IPS-20b (cell line): Measurements from ENCODE around the gene PSORS1C2.

Source experiments
- H3K27ac ChIP-seq: one replicate; pipeline ENCODE4 v1.5.1; 2013; ENCODE audit warnings: low read length
- H3K27me3 ChIP-seq: 2 replicates; pipeline ENCODE4 v1.6.1; 2013; ENCODE audit warnings: mild to moderate bottlenecking, low read length, inconsistent platforms; ENCODE audit not compliant: insufficient read depth
- H3K36me3 ChIP-seq: 2 replicates; pipeline ENCODE4 v1.6.1; 2013; ENCODE audit warnings: low read depth, mild to moderate bottlenecking, inconsistent platforms, low read length, moderate library complexity; ENCODE audit not compliant: insufficient read depth
- H3K4me1 ChIP-seq: 2 replicates; pipeline ENCODE4 v1.6.1; 2013; ENCODE audit warnings: mild to moderate bottlenecking, control low read depth, inconsistent platforms, low read length, moderate library complexity; ENCODE audit not compliant: insufficient read depth
- H3K4me3 ChIP-seq: 2 replicates; pipeline ENCODE4 v1.5.1; 2013; ENCODE audit warnings: mild to moderate bottlenecking, low read length, inconsistent platforms
- H3K9ac ChIP-seq: 2 replicates; pipeline ENCODE4 v1.6.1; 2013; ENCODE audit warnings: low read depth, mild to moderate bottlenecking, inconsistent platforms, low read length, moderate library complexity
- H3K9me3 ChIP-seq: 2 replicates; pipeline ENCODE4 v1.6.1; 2013; ENCODE audit warnings: mild to moderate bottlenecking, low read depth, low read length, inconsistent platforms; ENCODE audit not compliant: insufficient read depth

Gene PSORS1C2

DNA sequence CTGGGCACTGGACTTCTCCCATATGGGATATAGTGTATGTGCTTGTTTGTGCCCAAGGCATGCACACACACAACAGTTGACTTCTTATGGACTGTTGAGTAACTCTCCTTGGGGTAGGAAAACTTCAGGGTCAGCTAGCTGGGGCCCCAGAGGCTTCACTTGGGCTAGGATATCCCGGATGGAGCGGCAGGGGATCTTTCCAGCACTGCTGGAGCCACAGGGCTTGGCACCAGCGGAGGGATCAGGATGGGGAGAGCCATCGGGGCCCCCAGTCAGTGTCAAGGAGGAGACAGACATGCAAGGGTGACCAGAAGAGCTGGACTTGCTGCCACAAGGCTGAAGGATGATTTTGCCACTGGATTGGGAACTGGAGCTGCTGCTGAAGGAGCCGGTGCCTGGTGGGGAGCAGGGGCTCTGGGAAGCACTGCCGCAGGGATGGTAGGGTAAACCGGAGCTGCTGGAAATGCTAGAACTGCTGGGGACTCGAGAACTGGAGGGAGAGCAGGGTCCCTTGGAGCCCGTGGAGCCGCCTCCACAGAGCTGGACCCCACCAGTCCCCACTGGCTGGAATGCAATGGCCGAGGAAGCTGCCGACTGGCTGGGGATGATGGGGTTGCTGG lies 22.8 kb downstream of the PSORS1C2 start:
- no peaks in the 10 kb centered on the region for H3K9me3 ChIP-seq
- no peak overlapping the region for H3K4me3 ChIP-seq
- H3K27ac ChIP-seq: no peak overlapping the region
- peaks cover 16% of the 10 kb centered on the region for H3K4me1 ChIP-seq
- H3K27me3 ChIP-seq: peaks cover 9% of the 10 kb centered on the region; the same call in 1 of the 2 replicates
- H3K9ac ChIP-seq: no peak overlapping the region
- H3K36me3 ChIP-seq: no peaks in the 10 kb centered on the region

DNA sequence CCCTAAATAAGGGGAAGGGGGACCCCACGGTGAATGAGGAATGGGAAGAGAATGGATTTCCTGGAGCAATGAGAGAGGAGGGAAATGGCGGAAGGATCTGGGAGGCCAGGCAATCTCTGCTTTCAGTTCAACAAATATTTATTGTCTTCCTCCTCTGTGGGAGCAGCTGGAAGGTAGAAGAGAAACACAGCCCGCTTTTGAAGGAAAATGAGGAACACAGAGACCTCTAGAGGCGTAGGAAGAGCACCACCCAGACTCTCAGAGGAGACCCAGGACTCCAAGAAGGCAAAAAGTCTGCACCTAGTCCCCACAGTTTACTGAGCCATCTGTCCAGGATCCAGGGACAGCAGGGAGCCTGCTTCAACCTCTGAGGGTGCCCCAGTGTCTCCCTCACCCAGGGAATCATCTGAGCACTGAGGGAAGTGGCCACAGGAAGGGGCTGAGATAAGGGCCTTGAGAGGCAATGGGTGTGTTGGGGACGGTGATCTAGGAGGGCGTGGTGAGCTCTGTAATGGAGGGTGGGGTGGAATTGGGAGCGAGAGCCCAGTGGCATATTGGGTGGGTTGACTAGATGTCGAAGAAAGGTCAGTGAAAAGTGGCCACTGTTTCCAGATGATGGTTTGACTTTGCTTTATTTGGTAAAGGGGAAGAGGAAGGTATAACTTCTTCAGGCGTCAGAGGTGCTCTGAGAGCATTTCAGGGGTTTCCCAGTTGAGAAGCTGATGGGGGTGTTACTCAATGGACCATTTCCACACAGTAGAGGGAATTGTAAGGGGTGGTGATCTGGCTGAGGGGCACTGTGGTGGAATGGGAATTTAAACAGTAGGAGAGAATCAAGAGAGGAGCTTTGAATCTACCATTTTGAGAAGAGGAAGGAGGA lies 23.7 kb downstream of the PSORS1C2 start:
- H3K27ac ChIP-seq: no peak overlapping the region
- no peaks in the 10 kb centered on the region for H3K36me3 ChIP-seq
- peaks cover 14% of the 10 kb centered on the region for H3K27me3 ChIP-seq
- no peaks in the 10 kb centered on the region for H3K9me3 ChIP-seq
- H3K4me3 ChIP-seq: no peak overlapping the region
- no peak overlapping the region for H3K9ac ChIP-seq
- H3K4me1 ChIP-seq: peaks cover 24% of the 10 kb centered on the region

DNA sequence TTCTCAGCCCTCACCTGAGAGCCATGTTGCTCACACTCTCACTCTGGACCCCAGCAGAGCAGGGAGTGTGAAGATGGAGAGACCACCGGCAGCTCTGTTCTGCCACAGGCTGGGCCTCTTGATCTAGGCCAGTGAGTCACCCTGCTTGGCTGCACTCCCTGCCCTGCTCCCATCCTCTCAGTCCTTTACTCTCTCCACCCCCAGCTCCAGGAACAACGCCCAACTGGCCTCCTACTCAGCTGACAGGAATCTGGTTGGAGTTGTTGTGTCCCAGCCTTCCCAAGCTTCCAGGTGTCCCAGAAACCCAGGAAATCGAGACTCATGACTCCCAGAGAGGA lies 24.4 kb downstream of the PSORS1C2 start, which contains the start of gene PSORS1C1:
TSS of gene PSORS1C1 (plus strand) at position 260 of the 338 bp plus-strand sequence. CDS start 14,833 bp downstream, outside the sequence.
- no peaks in the 10 kb centered on the region for H3K9me3 ChIP-seq
- H3K4me3 ChIP-seq: peak within 1 kb of the TSS; percentile 26; the same call in 1 of the 2 replicates
- H3K27me3 ChIP-seq: peaks cover 21% of the 10 kb centered on the region
- no peaks in the 10 kb centered on the region for H3K36me3 ChIP-seq
- no peak within 1 kb of the TSS for H3K27ac ChIP-seq
- peaks cover 26% of the 10 kb centered on the region for H3K4me1 ChIP-seq
- H3K9ac ChIP-seq: no peak within 1 kb of the TSS

DNA sequence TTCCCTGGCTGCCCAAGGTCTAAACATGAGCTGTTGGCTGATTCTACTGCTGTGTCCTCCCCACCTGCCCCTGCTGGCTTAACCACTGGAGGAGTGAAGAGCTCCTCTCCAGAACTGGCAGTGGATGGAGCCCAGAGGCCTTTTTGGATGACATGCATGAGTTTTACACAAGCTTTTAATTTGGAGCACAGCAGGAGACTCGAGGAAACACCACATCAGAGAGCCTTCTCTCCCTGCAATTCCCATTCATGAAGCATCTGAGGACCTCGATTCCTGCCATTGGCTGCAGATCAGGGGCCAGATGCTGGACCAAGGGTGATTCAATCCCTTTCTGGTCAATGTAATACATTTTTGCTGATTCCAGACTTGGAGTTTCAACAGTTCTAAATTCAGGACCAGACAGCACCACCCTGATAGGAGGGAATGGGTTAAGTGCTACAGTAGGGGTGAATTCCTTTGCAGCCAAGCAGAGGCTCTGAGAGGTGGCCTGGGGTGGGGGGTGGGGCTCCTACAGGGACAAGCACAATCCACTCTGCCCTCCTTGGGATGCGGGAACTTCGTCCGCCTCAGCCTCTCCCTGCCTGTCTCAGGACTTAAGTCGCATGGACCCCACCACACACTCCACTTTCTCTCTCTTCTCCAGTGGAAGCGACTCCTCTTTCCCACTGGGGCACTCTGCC lies 24.9 kb downstream of the PSORS1C2 start:
- H3K4me1 ChIP-seq: peaks cover 26% of the 10 kb centered on the region
- peak overlapping the region; percentile 26; the same call in 1 of the 2 replicates for H3K4me3 ChIP-seq
- H3K27me3 ChIP-seq: peaks cover 23% of the 10 kb centered on the region
- no peaks in the 10 kb centered on the region for H3K36me3 ChIP-seq
- H3K9ac ChIP-seq: no peak overlapping the region
- H3K27ac ChIP-seq: no peak overlapping the region
- no peaks in the 10 kb centered on the region for H3K9me3 ChIP-seq

DNA sequence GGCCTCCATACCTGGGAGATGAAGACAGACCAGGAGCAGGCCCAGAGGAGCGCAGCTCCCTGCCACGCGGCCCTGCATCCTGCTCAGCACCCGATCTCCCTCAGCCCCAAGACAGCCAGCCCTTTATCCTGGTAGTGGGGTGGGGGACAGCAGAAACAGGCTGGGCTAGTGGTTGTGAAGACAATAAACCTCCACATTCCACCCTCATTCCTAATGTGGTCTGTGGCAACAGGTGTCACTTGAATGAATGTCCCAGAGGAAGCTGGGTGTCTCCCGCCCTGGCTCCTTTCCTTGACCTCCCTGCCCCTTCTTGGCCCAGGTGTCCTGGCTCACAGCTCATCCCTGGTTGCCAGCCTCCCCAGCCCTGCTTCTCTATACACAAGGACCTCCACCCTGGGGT lies 26.4 kb downstream of the PSORS1C2 start, which contains the start of gene C6orf15:
TSS of gene C6orf15 (minus strand) at position 98 of the 400 bp plus-strand sequence. CDS start at position 78, 20 bp downstream.
- H3K4me3 ChIP-seq: no peak within 1 kb of the TSS
- no peaks in the 10 kb centered on the region for H3K36me3 ChIP-seq
- H3K27me3 ChIP-seq: peaks cover 23% of the 10 kb centered on the region
- peaks cover 26% of the 10 kb centered on the region for H3K4me1 ChIP-seq
- no peak within 1 kb of the TSS for H3K9ac ChIP-seq
- H3K27ac ChIP-seq: no peak within 1 kb of the TSS
- no peaks in the 10 kb centered on the region for H3K9me3 ChIP-seq

DNA sequence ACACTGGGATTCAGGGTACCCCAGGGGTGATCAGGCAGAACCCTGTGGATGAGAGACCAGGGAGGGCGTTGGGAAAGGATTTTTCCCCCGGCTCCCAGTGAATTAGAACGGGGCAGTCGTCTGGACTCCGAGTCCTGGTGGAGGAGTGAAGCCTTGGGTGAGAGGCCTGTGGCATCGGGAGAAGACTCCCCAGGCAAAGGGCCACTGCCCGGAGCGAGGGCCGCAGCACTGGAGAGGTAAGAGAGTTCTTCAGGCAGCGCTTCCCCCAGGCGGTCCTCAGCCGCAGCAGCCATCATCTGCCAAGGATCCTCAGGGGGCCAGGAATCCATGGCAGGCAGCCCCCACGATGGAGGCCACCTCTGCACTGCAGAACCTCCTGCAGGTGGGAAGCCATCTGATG lies 27.2 kb downstream of the PSORS1C2 start:
- Histone ChIP-seq H3K9ac (no peak overlapping the region), H3K27ac (no peak overlapping the region), H3K4me3 (no peak overlapping the region), H3K4me1 (peaks cover 26% of the 10 kb centered on the region), H3K36me3 (no peaks in the 10 kb centered on the region), H3K9me3 (no peaks in the 10 kb centered on the region), H3K27me3 (peaks cover 23% of the 10 kb centered on the region)

DNA sequence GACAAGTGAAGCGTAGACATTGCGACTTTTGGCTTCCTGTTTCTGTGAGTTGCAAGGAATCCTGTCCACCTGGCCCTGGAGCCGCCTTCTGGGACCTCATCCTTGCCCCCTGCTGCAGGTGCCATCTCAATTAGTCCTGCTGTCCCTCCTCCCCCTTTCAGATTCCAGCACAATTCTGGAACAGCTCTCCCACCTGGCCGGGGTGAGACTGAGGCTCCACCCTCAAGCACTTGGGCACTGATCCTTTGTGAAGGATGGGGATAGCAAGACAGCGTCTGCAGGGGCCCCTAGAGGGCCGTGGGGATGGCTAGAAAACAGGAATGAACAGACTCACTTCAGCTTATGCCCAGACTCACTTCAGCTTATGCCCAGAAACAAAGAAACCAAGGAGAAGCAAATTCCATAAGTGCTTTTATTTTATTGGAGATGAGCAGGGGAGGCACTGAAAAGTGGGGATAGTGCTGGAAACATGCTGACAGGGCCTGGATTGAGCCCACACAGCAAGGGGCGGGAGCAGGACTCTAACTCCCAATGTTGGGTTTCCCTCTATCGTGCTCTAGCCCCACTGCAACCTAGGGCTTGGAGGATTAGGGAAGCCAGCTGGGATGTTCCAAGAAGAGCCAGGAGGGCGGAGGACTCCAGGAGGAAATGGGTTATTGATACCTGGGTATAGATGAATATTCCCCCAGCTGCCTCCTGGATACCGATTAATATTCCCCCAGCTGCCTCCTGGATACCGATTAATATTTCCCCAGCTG lies 27.9 kb downstream of the PSORS1C2 start:
- Histone ChIP-seq H3K4me3 (no peak overlapping the region), H3K27ac (no peak overlapping the region), H3K27me3 (peaks cover 23% of the 10 kb centered on the region), H3K9me3 (no peaks in the 10 kb centered on the region), H3K9ac (no peak overlapping the region), H3K4me1 (peaks cover 26% of the 10 kb centered on the region), H3K36me3 (no peaks in the 10 kb centered on the region)

DNA sequence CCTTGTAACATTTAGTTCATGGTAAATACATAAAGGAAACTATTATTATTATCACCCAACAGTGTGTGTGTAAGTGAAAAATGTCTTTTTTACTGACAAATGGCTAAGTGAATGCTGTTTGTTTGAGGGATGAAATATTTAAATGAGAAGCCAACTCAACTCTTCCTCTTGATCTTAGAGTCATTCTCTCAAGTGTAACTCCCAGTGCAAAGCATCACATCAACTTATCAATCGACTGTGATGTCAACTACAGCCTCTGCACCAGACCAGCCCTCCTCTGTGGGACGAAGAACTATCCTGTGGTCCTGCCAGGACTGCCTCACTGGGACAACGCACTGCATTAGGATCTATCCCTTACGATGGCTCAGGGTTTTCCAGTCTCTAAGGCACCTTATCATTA lies 31.8 kb downstream of the PSORS1C2 start:
- H3K36me3 ChIP-seq: no peaks in the 10 kb centered on the region

DNA sequence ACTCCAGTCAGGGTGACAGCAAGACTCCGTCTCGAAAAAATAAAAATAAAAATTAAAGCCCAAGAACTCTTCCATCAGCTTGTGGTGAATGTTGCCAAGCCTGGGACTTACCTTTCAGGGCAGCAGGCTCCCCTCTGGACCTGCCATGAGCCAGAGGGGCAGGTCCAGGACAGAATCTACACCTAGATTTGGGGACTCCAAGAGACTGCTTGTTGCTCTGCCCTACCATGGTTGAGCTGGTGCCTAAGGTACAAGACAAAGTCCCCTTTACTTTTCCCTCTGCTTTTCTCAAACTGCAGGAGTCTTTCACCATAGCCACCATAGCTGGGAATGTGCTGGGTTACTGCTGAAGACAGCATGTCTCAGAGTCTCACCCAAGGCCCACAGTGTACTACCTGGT lies 35.7 kb downstream of the PSORS1C2 start:
- Histone ChIP-seq H3K36me3 (no peaks in the 10 kb centered on the region), H3K27ac (no peak overlapping the region)

More for the DNA sequence above, 31.8 kb downstream of the PSORS1C2 start:
- Histone ChIP-seq H3K9me3 (no peaks in the 10 kb centered on the region), H3K27me3 (peaks cover 16% of the 10 kb centered on the region), H3K27ac (no peak overlapping the region), H3K4me3 (no peak overlapping the region), H3K9ac (no peak overlapping the region), H3K4me1 (peaks cover 11% of the 10 kb centered on the region; the same call in 1 of the 2 replicates)

DNA sequence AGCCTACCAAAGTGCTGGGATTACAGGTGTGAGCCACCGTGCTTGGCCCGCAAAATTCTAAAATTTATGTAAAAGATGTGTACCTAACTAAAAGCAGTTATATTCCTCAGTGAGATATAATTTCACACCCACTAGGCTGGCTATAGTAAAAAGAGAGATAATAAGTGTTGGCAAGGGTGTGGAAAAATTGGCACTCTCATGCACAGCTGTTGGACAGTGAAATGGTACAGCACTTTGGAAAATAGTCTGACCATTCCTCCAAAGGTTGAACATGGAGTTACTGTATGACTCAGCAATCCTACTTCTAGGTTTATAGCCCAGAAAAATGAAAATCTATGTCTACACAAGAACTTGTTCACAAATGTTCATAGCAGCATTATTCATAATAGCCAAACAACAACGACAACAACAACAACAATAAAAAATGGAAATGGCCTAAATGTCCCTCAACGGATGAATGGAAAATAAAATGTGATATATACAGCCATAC lies 40.4 kb downstream of the PSORS1C2 start:
- Histone ChIP-seq H3K36me3 (no peaks in the 10 kb centered on the region), H3K9ac (no peak overlapping the region), H3K9me3 (no peaks in the 10 kb centered on the region), H3K27me3 (no peaks in the 10 kb centered on the region), H3K4me1 (0 out of 2 replicates have a peak, but pooled peaks cover 3% of the 10 kb centered on the region), H3K27ac (no peak overlapping the region), H3K4me3 (no peak overlapping the region)

More for the DNA sequence above, 35.7 kb downstream of the PSORS1C2 start:
- H3K9me3 ChIP-seq: no peaks in the 10 kb centered on the region
- no peaks in the 10 kb centered on the region for H3K4me1 ChIP-seq
- no peaks in the 10 kb centered on the region for H3K27me3 ChIP-seq
- H3K4me3 ChIP-seq: no peak overlapping the region
- no peak overlapping the region for H3K9ac ChIP-seq

DNA sequence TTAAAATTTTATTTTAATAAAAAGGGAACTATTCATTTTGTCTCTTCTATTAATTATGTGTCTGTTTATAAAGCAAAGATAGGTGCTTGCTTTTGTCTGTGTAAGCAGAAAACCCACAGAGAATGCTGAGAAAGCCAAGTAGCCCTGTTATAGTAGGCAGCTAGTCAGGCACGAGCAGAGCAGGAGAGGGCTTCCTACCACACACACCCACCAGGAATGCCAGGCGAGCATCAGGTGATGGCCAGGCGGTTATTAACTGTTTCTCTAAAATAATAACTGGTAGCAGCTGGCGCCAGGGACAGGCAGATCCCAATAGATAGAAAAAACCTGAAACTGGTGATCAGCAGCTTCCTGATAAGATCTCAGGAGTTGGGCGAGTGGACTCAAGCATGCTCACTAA lies 42.2 kb downstream of the PSORS1C2 start:
- no peaks in the 10 kb centered on the region for H3K27me3 ChIP-seq
- H3K36me3 ChIP-seq: no peaks in the 10 kb centered on the region
- H3K27ac ChIP-seq: no peak overlapping the region
- peaks cover 3% of the 10 kb centered on the region; the same call in 1 of the 2 replicates for H3K4me1 ChIP-seq
- no peaks in the 10 kb centered on the region for H3K9me3 ChIP-seq
- no peak overlapping the region for H3K4me3 ChIP-seq
- no peak overlapping the region for H3K9ac ChIP-seq
